Natural killer cell treated with Interleukin-12 subunit alpha and Interleukin-12 subunit beta and Interleukin-15 and Interleukin-18, amount 100 ng/mL, for 72 hours (primary cell): ENCODE results near the gene ZNF680. TPM values are rescaled to one million over a fixed set of nuclear protein-coding genes. Genes with fewer than 3 reads are reported as not detected.

Experiments used
- total RNA-seq, 2 donors: library from RNA; stranded (reverse); gene quantifications; one replicate each; pipeline ENCODE4 v1.2.3, GENCODE V29; 2022

ZNF680 gene
- total RNA-seq, 2 donors from 2014 or later, result 14.3 to 15.0 TPM

Other genes starting within 250 kb of the ZNF680 start
- gene ZNF736, start 249.1 kb downstream of the ZNF680 start, total RNA-seq, result 10 to 100 TPM; 17.7 to 23.9 TPM
- 10 to 100 TPM in 1 of 2 donors, 1 to 10 TPM in 1; 7.9 to 16.8 TPM for gene ZNF107, start 103.1 kb upstream of the ZNF680 start, total RNA-seq
- 10 to 100 TPM in 1 of 2 donors, 1 to 10 TPM in 1; 7.2 to 11.6 TPM for gene ZNF138, start 231.4 kb upstream of the ZNF680 start, total RNA-seq